Thyroid gland (tissue), 4 donors: ENCODE data around the gene RPTOR.
A peak's percentile ranks its signal among the peaks of the same experiment; 100 is the strongest.

Experiments
- CTCF ChIP-seq, 6 experiments: fragments of 200-600 bp in 3 of 6; fragments of 450-650 bp in 3 of 6; sonication (generic) in 3 of 6; IDR thresholded peaks; one replicate each; pipeline ENCODE4 v1.5.1; 2016 to 2019; ENCODE audit warnings: antibody characterized with exemption in 6 of 6, mild to moderate bottlenecking in 2 of 6, inconsistent platforms in 1 of 6, moderate library complexity in 1 of 6
- POLR2A ChIP-seq, 2 donors: fragments of 450-650 bp; IDR thresholded peaks; one replicate each; pipeline ENCODE4 v1.6.1; 2017; ENCODE audit warnings: antibody characterized with exemption in 2 of 2, mild to moderate bottlenecking in 2 of 2, moderate library complexity in 1 of 2

- peak in 3 of 6 experiments; percentile 7 to 20 (median 14) for TF ChIP-seq CTCF (IDR thresholded peaks at IDR 0.05)
- no peak for TF ChIP-seq POLR2A (IDR thresholded peaks at IDR 0.05)
Observed at GRCh38 chr17:80859002-80859941, 314.6 kb downstream of the RPTOR start.
